Skin of body (tissue), 1 donor: Measurements from ENCODE around the gene PINK1. TPM values are rescaled to one million over a fixed set of nuclear protein-coding genes. Genes with fewer than 3 reads are reported as not detected.

Experiments
- total RNA-seq: library from RNA; depleted of rRNA; stranded (reverse); fragments of >200 nt; gene quantifications from one replicate; pipeline ENCODE4 v1.2.3, GENCODE V29; 2014

PINK1 gene
- total RNA-seq, 1 donor from 2014 or later = 33.5 TPM

Other genes starting within 250 kb of the PINK1 start
- 9.0 TPM for gene CAMK2N1, start 147.2 kb upstream of the PINK1 start, total RNA-seq
- gene MUL1, start 125.3 kb upstream of the PINK1 start, total RNA-seq = 14.0 TPM
- 0.79 TPM for gene FAM43B, start 80.9 kb upstream of the PINK1 start, total RNA-seq
- 2.1 TPM for gene CDA, start 44.4 kb upstream of the PINK1 start, total RNA-seq
- 99.2 TPM for gene DDOST, start 27.9 kb downstream of the PINK1 start, total RNA-seq
- gene KIF17, start 84.5 kb downstream of the PINK1 start, total RNA-seq = 2.5 TPM
- gene SH2D5, start 99.2 kb downstream of the PINK1 start, total RNA-seq = 0.30 TPM
- 251 TPM for gene HP1BP3, start 153.8 kb downstream of the PINK1 start, total RNA-seq